GM15510 (cell line): Measurements from ENCODE around the gene TNFAIP8L1.

Source experiments
- POLR2A ChIP-seq: IDR thresholded peaks from 3 replicates; pipeline ENCODE4 v1.6.1; 2011; ENCODE audit warnings: borderline replicate concordance; ENCODE audit not compliant: insufficient read length; ENCODE audit errors: extremely low read depth

TNFAIP8L1 gene

GRCh38 chr19:4633140-4633967, 6.0 kb upstream of the TNFAIP8L1 start:
- TF ChIP-seq POLR2A = no peak

- TF ChIP-seq POLR2A = no peak
Measured at GRCh38 chr19:4635754-4636116, 3.6 kb upstream of the TNFAIP8L1 start.

- TF ChIP-seq POLR2A = no peak
Measured at GRCh38 chr19:4636151-4636717, 3.1 kb upstream of the TNFAIP8L1 start.

DNA sequence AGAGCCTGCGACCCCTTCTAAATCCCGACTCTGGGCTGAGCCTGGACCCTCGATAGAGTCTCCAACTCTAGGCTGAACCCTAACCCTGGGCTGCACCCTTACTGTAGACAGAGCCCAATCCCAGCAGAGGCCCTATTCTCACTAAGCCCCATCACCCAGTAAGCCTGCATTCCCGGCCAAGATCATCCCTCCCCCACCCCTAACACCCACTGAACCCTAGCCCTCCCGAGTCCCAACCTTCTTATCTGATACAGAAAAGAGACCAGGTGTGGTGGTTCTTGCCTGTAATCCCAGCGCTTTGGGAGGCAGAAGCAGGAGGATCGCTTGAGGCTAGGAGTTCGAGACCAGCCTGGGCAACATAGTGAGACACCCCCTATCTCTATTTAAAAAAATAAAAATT, 2.6 kb upstream of the TNFAIP8L1 start:
- no peak for TF ChIP-seq POLR2A

DNA sequence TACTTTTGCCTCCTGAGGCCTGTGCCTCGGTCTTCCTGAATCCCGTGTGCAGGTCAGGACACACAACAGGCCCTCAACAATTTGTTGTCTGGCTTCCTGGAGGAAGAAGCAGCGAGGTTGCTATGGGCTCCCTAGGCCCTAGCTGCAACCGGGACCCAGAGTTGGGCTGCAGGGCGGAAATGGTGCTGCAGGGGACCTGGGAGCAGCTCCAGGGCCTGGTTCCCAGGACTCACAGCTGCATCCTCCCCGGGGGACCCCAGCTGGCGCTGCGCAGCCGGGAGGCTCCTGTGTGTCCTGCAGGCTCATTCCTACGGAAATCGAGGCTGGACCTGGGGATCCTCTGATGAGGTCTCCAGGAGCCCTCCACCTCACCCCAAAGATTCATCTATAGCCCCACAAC, 999 bp upstream of the TNFAIP8L1 start:
- no peak for TF ChIP-seq POLR2A

- no peak for TF ChIP-seq POLR2A
Measured at GRCh38 chr19:4639531-4640246, 373 bp downstream of the TNFAIP8L1 start.

GRCh38 chr19:4640247-4641000, 1.1 kb downstream of the TNFAIP8L1 start:
- TF ChIP-seq POLR2A = no peak

DNA sequence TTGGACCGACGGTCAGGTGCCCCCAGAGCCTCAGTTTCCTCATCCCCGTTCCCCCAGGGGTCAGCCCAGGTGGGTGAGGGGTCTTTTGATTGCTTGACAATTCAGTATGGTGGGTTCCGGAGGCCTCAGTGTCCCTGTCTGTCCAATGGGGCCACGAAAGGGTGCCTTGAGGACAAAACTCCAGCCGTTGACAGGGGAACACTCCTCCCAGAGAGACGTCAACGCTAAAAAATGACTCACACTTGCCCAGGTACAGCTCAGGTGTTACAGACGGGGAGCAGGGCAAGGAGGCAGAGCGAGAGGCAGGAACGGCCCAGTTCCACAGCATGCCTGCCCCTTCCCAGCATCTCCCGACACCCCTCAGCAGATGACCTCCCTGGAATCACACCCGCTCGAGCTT, 1.8 kb downstream of the TNFAIP8L1 start:
- no peak for TF ChIP-seq POLR2A

DNA sequence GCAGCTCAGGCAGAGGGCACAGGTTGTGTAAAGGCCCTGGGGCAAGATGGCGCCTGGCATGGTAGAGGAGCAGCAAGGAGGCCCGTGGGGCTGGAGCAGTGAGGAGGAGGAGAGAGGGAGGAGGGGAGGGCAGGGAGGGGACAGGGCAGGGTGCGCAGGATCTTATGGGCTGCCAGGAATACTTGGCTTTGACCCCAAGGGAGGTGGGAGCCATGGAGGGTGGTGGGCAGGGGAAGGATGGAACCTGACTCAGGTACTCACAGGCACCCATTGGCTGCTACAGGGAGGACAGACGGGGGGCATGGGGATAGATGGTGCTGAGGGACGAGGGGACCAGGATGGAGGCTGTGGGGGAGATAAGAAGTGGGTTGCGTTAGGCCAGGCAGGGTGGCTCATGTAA, 3.3 kb downstream of the TNFAIP8L1 start:
- no peak for TF ChIP-seq POLR2A

- TF ChIP-seq POLR2A = no peak
Measured at GRCh38 chr19:4645718-4646117, 6.4 kb downstream of the TNFAIP8L1 start.

DNA sequence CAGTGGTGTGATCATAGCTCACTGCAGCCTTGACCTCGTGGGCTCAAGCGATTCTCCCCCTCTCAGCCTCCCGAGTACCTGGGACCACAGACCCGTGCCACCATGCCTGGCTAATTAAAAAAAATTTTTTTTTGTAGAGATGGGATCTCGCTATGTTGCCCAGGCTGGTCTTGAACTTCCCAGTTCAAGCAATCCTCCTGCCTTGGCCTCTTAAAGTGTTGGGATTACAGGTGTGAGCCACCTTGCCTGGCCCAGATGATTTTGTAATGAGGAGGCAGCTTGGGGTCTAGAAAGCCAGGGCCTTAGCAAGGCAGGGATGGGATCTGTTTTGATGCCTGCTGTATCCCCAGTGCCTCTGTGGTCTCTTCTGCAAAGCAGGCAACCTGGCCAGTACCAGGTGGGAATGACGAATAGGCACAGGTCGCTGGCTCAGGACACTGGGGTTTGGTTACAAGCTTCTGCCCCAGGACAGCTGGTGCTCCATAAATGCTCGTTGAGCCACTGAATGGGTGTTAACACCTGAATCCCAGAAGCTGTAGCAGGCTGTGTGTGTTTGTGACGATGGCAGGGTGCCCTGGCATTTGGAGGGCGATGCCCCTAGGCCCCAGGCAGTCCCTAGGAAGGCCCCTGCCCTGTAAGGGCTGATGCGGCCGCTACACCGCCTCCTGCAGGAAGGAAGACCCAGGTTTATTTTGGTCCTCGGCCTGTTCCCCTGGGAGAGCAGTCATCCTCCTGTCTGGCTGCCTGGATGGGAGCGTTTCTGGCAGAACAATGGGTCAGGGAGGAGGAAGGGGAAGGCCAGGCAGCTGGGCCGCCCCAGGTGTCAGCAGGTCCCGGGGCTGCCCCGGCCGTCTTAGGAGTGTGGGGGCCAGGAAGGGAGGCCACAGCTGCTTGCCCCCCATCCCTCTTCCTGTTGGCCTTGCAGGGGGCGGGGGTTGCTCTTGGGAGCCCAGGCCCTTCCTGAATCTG, 8.6 kb downstream of the TNFAIP8L1 start:
- TF ChIP-seq POLR2A = no peak

GRCh38 chr19:4649392-4650047, 10.2 kb downstream of the TNFAIP8L1 start:
- TF ChIP-seq POLR2A = no peak

DNA sequence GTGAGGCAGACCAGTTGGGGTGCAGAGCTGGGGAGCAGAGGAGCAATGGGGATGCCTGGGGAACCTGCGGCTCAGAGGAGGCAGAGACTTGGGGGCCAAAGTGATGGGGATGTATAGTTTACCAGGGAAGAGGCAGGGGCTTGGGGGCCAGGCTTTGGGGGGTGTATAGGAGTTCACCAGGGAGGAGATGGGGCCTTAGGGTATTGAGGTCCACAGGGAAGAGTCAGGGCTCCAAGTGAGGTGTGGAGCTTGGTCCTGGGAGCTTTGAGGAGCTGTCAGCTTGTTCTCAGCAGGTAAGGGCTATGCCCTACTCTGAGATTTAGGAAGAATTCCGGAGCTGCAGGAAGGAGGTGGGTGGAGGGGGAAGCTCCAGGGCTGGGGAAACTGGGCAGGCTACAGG, 10.8 kb downstream of the TNFAIP8L1 start:
- TF ChIP-seq POLR2A = no peak
